22Rv1 (cell line): ENCODE data around the gene CDK5.

Experiments
- ZFX ChIP-seq: fragments of 450-650 bp; IDR thresholded peaks from 2 replicates; pipeline ENCODE4 v1.6.1; 2017; ENCODE audit warnings: antibody characterized with exemption, borderline replicate concordance
- TF ChIP-seq, protein P1 (sequence below): fragments of 450-650 bp; IDR thresholded peaks from 2 replicates; pipeline ENCODE4 v1.5.1; 2017; ENCODE audit warnings: mild to moderate bottlenecking

GRCh38 chr7:151070574-151070960 lies 12.9 kb upstream of the CDK5 start:
- TF ChIP-seq, protein P1, sequence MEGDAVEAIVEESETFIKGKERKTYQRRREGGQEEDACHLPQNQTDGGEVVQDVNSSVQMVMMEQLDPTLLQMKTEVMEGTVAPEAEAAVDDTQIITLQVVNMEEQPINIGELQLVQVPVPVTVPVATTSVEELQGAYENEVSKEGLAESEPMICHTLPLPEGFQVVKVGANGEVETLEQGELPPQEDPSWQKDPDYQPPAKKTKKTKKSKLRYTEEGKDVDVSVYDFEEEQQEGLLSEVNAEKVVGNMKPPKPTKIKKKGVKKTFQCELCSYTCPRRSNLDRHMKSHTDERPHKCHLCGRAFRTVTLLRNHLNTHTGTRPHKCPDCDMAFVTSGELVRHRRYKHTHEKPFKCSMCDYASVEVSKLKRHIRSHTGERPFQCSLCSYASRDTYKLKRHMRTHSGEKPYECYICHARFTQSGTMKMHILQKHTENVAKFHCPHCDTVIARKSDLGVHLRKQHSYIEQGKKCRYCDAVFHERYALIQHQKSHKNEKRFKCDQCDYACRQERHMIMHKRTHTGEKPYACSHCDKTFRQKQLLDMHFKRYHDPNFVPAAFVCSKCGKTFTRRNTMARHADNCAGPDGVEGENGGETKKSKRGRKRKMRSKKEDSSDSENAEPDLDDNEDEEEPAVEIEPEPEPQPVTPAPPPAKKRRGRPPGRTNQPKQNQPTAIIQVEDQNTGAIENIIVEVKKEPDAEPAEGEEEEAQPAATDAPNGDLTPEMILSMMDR, result no peak
- no peak for TF ChIP-seq ZFX
